T-helper 17 cell (primary cell): ENCODE data around the gene ADSS1. TPM values are rescaled to one million over a fixed set of nuclear protein-coding genes. Genes with fewer than 3 reads are reported as not detected.

Experiments used
- ATAC-seq: fragments of 150-1000 bp; cut with Tn5 transposase; 2 replicates; pipeline ENCODE4 v1.10.0; 2021; ENCODE audit warnings: mild to moderate bottlenecking, moderate library complexity
- DNase-seq, 3 donors: peaks; one replicate each; pipeline versions ENCODE4 v3.0.0 to v3.0.0-alpha.2; 2020 to 2021
- H3K9me3 ChIP-seq: one replicate; pipeline ENCODE4 v1.7.0; 2013; ENCODE audit warnings: low read length, mild to moderate bottlenecking; ENCODE audit not compliant: control insufficient read depth, poor library complexity, severe bottlenecking
- H3K27ac Mint-ChIP-seq: one replicate; pipeline ENCODE4 v1.8.0; 2022; ENCODE audit warnings: mild to moderate bottlenecking, moderate library complexity, mixed read lengths
- H3K27me3 Mint-ChIP-seq: one replicate; pipeline ENCODE4 v1.8.0; 2022; ENCODE audit warnings: mixed read lengths
- H3K36me3 Mint-ChIP-seq: one replicate; pipeline ENCODE4 v1.8.0; 2022; ENCODE audit warnings: low read depth, mixed read lengths
- H3K4me1 Mint-ChIP-seq: one replicate; pipeline ENCODE4 v1.8.0; 2022; ENCODE audit warnings: mild to moderate bottlenecking, mixed read lengths
- H3K4me3 Mint-ChIP-seq: one replicate; pipeline ENCODE4 v1.8.0; 2022; ENCODE audit warnings: mild to moderate bottlenecking, moderate library complexity, mixed read lengths
- total RNA-seq, 4 donors: library from RNA in 2 of 4; stranded (reverse) in 2 of 4; gene quantifications; one replicate each; pipeline ENCODE4 v1.2.3 and lab custom pipeline; 2022 to 2026

ADSS1 gene
- total RNA-seq, 2 donors from 2014 or later: 2.4 to 2.9 TPM

GRCh38 chr14:104710071-104710735 is 13.8 kb upstream of the ADSS1 start:
- Mint-ChIP-seq H3K27ac (no peak overlapping the region), H3K36me3 (no peaks in the 10 kb centered on the region), H3K4me3 (no peak overlapping the region), H3K27me3 (no peaks in the 10 kb centered on the region), H3K4me1 (peaks cover 3% of the 10 kb centered on the region)
- DNase-seq: no peak
- no peak for ATAC-seq
- H3K9me3 ChIP-seq: no peaks in the 10 kb centered on the region

- peaks cover 3% of the 10 kb centered on the region for H3K4me1 Mint-ChIP-seq
- H3K27ac Mint-ChIP-seq: no peak overlapping the region
- no peak for DNase-seq
- no peak overlapping the region for H3K4me3 Mint-ChIP-seq
- no peak for ATAC-seq
- H3K36me3 Mint-ChIP-seq: peaks cover 2% of the 10 kb centered on the region
- no peaks in the 10 kb centered on the region for H3K9me3 ChIP-seq
- H3K27me3 Mint-ChIP-seq: no peaks in the 10 kb centered on the region
These were observed 10.9 kb upstream of the ADSS1 start for GRCh38 chr14:104712881-104713734.

- Mint-ChIP-seq H3K4me3 (no peak overlapping the region), H3K27me3 (no peaks in the 10 kb centered on the region), H3K4me1 (no peaks in the 10 kb centered on the region), H3K27ac (no peak overlapping the region), H3K36me3 (peaks cover 2% of the 10 kb centered on the region)
- no peak for ATAC-seq
- no peaks in the 10 kb centered on the region for H3K9me3 ChIP-seq
- DNase-seq: no peak
These were observed 10.0 kb upstream of the ADSS1 start for GRCh38 chr14:104714066-104714465.

GRCh38 chr14:104714681-104715080 is 9.3 kb upstream of the ADSS1 start:
- DNase-seq (no peak), ATAC-seq (no peak)
- Mint-ChIP-seq H3K27ac (no peak overlapping the region), H3K4me1 (no peaks in the 10 kb centered on the region), H3K4me3 (no peak overlapping the region), H3K27me3 (no peaks in the 10 kb centered on the region), H3K36me3 (peaks cover 2% of the 10 kb centered on the region)
- no peaks in the 10 kb centered on the region for H3K9me3 ChIP-seq

GRCh38 chr14:104715416-104715815 is 8.6 kb upstream of the ADSS1 start:
- Mint-ChIP-seq H3K27ac (no peak overlapping the region), H3K36me3 (peaks cover 2% of the 10 kb centered on the region), H3K4me1 (no peaks in the 10 kb centered on the region), H3K4me3 (no peak overlapping the region), H3K27me3 (no peaks in the 10 kb centered on the region)
- ATAC-seq (no peak), DNase-seq (no peak)
- H3K9me3 ChIP-seq: no peaks in the 10 kb centered on the region

GRCh38 chr14:104715871-104716270 is 8.2 kb upstream of the ADSS1 start:
- ATAC-seq: no peak
- no peak for DNase-seq
- Mint-ChIP-seq H3K4me1 (no peaks in the 10 kb centered on the region), H3K4me3 (no peak overlapping the region), H3K27ac (no peak overlapping the region), H3K36me3 (peaks cover 2% of the 10 kb centered on the region), H3K27me3 (no peaks in the 10 kb centered on the region)
- no peaks in the 10 kb centered on the region for H3K9me3 ChIP-seq

- Mint-ChIP-seq H3K27me3 (no peaks in the 10 kb centered on the region), H3K36me3 (peaks cover 2% of the 10 kb centered on the region), H3K4me3 (no peak overlapping the region), H3K27ac (no peak overlapping the region), H3K4me1 (no peaks in the 10 kb centered on the region)
- no peak for ATAC-seq
- DNase-seq: no peak
- H3K9me3 ChIP-seq: no peaks in the 10 kb centered on the region
These were observed 6.9 kb upstream of the ADSS1 start for GRCh38 chr14:104717137-104717536.

- Mint-ChIP-seq H3K4me1 (no peaks in the 10 kb centered on the region), H3K4me3 (no peak overlapping the region), H3K27me3 (no peaks in the 10 kb centered on the region), H3K27ac (no peak overlapping the region), H3K36me3 (peaks cover 2% of the 10 kb centered on the region)
- ATAC-seq: no peak
- no peaks in the 10 kb centered on the region for H3K9me3 ChIP-seq
- no peak for DNase-seq
These were observed 6.4 kb upstream of the ADSS1 start for GRCh38 chr14:104717646-104718045.

GRCh38 chr14:104718147-104718546 is 5.9 kb upstream of the ADSS1 start:
- no peaks in the 10 kb centered on the region for H3K4me1 Mint-ChIP-seq
- H3K36me3 Mint-ChIP-seq: peaks cover 2% of the 10 kb centered on the region
- no peaks in the 10 kb centered on the region for H3K27me3 Mint-ChIP-seq
- no peak for ATAC-seq
- no peaks in the 10 kb centered on the region for H3K9me3 ChIP-seq
- DNase-seq: no peak
- no peak overlapping the region for H3K4me3 Mint-ChIP-seq
- H3K27ac Mint-ChIP-seq: no peak overlapping the region

GRCh38 chr14:104718871-104719270 is 5.2 kb upstream of the ADSS1 start:
- H3K27me3 Mint-ChIP-seq: no peaks in the 10 kb centered on the region
- DNase-seq (no peak), ATAC-seq (no peak)
- H3K9me3 ChIP-seq: no peaks in the 10 kb centered on the region
- no peaks in the 10 kb centered on the region for H3K4me1 Mint-ChIP-seq
- no peak overlapping the region for H3K4me3 Mint-ChIP-seq
- H3K36me3 Mint-ChIP-seq: peaks cover 2% of the 10 kb centered on the region
- H3K27ac Mint-ChIP-seq: no peak overlapping the region

GRCh38 chr14:104719343-104719742 is 4.7 kb upstream of the ADSS1 start:
- H3K27ac Mint-ChIP-seq: no peak overlapping the region
- DNase-seq: no peak
- no peak for ATAC-seq

GRCh38 chr14:104721505-104722431 is 2.3 kb upstream of the ADSS1 start:
- Mint-ChIP-seq H3K27ac (no peak overlapping the region), H3K4me3 (no peak overlapping the region), H3K27me3 (no peaks in the 10 kb centered on the region), H3K36me3 (peaks cover 2% of the 10 kb centered on the region), H3K4me1 (no peaks in the 10 kb centered on the region)
- no peaks in the 10 kb centered on the region for H3K9me3 ChIP-seq
- no peak for DNase-seq
- ATAC-seq: no peak

More at GRCh38 chr14:104719343-104719742, 4.7 kb upstream of the ADSS1 start:
- H3K9me3 ChIP-seq: no peaks in the 10 kb centered on the region
- no peaks in the 10 kb centered on the region for H3K4me1 Mint-ChIP-seq
- no peaks in the 10 kb centered on the region for H3K27me3 Mint-ChIP-seq
- peaks cover 2% of the 10 kb centered on the region for H3K36me3 Mint-ChIP-seq
- H3K4me3 Mint-ChIP-seq: no peak overlapping the region
